ENCODE measurements around the gene TMEM225B.
"Not testable (repeated sequence)": the region's sequence is repeated elsewhere in the genome, so short reads cannot be mapped to it uniquely, and the experiment has no call there.

The TMEM225B gene

GRCh38 chr7:99562114-99562784 lies 35.8 kb upstream of the TMEM225B start:
- peaks cover 38 to 49% of the 10 kb centered on the region in 2 donors for H3K36me3 Mint-ChIP-seq
- H3K4me1 Mint-ChIP-seq, result peaks cover 28 to 42% of the 10 kb centered on the region in 2 donors
- DNase-seq, result no peak
- H3K4me3 Mint-ChIP-seq, result no peak overlapping the region
- no peaks in the 10 kb centered on the region for H3K9me3 Mint-ChIP-seq
- ATAC-seq (replicated peaks), result no peak
- H3K27ac Mint-ChIP-seq, result peak overlapping the region; percentile 71
- H3K27me3 Mint-ChIP-seq, result no peaks in the 10 kb centered on the region

- Mint-ChIP-seq H3K4me3 (no peak overlapping the region), H3K36me3 (peaks cover 38 to 48% of the 10 kb centered on the region in 2 donors), H3K4me1 (peaks cover 26 to 39% of the 10 kb centered on the region in 2 donors), H3K27ac (peak overlapping the region; percentile 0), H3K27me3 (no peaks in the 10 kb centered on the region), H3K9me3 (no peaks in the 10 kb centered on the region)
- ATAC-seq (replicated peaks), result no peak
- no peak for DNase-seq
Measured at GRCh38 chr7:99562832-99563231, 35.2 kb upstream of the TMEM225B start.

DNA sequence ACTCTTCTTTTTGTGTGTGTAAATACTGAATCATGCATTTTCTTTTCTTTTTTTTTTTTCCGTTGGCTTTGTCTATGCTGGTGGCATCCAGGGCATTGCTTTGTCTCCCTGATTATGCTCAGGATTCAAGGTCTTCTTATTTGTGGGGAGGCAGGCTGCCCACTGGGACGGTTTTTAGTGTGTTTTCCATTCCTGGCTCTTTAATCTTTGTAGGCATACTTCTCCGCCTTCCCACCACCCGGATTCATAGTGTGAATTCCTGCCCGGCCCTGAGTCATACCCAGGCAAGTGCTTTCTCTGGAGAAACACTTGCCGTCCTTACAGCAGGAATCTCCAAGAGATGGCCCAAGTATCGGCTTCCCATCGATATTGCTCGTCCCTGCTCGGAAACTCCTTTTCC lies 34.4 kb upstream of the TMEM225B start:
- DNase-seq, result no peak
- Mint-ChIP-seq H3K4me1 (peaks cover 26 to 41% of the 10 kb centered on the region in 2 donors), H3K4me3 (no peak overlapping the region), H3K36me3 (peaks cover 34 to 45% of the 10 kb centered on the region in 2 donors), H3K27me3 (no peaks in the 10 kb centered on the region), H3K27ac (peak overlapping the region; percentile 11), H3K9me3 (no peaks in the 10 kb centered on the region)
- no peak for ATAC-seq (replicated peaks)

GRCh38 chr7:99568770-99569169 lies 29.3 kb upstream of the TMEM225B start:
- not testable (repeated sequence) for H3K27me3 Mint-ChIP-seq; H3K4me3 Mint-ChIP-seq; H3K9me3 Mint-ChIP-seq; DNase-seq; ATAC-seq (replicated peaks); H3K27ac Mint-ChIP-seq
- Mint-ChIP-seq H3K4me1 (peaks cover 9 to 11% of the 10 kb centered on the region in 2 donors), H3K36me3 (peaks cover 32 to 48% of the 10 kb centered on the region in 2 donors)

GRCh38 chr7:99571768-99572167 lies 26.3 kb upstream of the TMEM225B start:
- H3K27ac Mint-ChIP-seq, result no peak overlapping the region
- no peak for DNase-seq
- H3K4me3 Mint-ChIP-seq, result no peak overlapping the region
- no peak for ATAC-seq (replicated peaks)
- no peaks in the 10 kb centered on the region for H3K9me3 Mint-ChIP-seq
- peaks cover 25 to 33% of the 10 kb centered on the region in 2 donors for H3K36me3 Mint-ChIP-seq
- H3K4me1 Mint-ChIP-seq, result peaks cover 2 to 4% of the 10 kb centered on the region in 2 donors
- H3K27me3 Mint-ChIP-seq, result no peaks in the 10 kb centered on the region

- Mint-ChIP-seq H3K36me3 (peaks cover 25 to 33% of the 10 kb centered on the region in 2 donors), H3K4me1 (peaks cover 4 to 11% of the 10 kb centered on the region in 2 donors), H3K9me3 (no peaks in the 10 kb centered on the region), H3K27ac (no peak overlapping the region), H3K27me3 (no peaks in the 10 kb centered on the region), H3K4me3 (no peak overlapping the region)
- ATAC-seq (replicated peaks) (no peak), DNase-seq (no peak)
Measured at GRCh38 chr7:99573257-99573656, 24.8 kb upstream of the TMEM225B start.

GRCh38 chr7:99576251-99576650 lies 21.8 kb upstream of the TMEM225B start:
- Mint-ChIP-seq H3K4me1 (peaks cover 15 to 32% of the 10 kb centered on the region in 2 donors), H3K27me3 (no peaks in the 10 kb centered on the region), H3K4me3 (no peak overlapping the region), H3K9me3 (no peaks in the 10 kb centered on the region), H3K27ac (no peak overlapping the region), H3K36me3 (peaks cover 20 to 24% of the 10 kb centered on the region in 2 donors)
- DNase-seq, result no peak
- ATAC-seq (replicated peaks), result no peak

DNA sequence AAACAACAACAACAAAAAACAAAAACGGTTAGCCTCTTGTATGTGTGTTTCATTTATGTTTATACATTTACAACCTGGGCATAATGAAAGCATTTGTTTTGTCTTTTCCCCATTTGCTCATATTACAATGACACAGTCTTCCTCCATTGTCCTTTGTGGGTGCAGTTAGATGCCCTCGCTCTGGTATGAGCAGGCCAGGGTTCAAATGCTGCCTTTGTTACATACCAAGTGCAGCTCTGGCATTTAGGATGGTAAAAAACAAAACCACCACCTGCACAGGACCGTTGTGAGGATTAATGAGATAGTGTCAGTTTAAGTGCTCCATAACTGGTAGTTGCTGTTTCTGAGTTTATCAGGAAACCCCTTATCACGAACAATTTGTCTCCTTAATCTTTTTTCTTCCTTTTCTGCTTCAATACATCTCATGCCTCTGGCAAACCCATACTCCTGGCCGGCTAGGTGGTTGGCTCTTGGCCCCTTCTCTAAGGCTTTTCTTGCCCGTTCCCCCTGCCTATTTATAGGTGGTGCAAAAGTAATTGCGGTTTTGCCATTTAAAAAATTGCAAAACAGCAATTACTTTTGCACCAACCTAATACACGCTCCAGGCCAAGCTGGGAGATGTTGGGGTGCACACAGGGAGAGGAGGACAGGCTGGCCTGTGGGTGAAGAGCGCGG lies 18.6 kb upstream of the TMEM225B start:
- no peak for DNase-seq

GRCh38 chr7:99579956-99580777 lies 17.9 kb upstream of the TMEM225B start:
- Mint-ChIP-seq H3K4me3 (peak overlapping the region; percentile 92), H3K9me3 (no peaks in the 10 kb centered on the region), H3K4me1 (peaks cover 15 to 33% of the 10 kb centered on the region in 2 donors), H3K36me3 (peaks cover 0 to 4% of the 10 kb centered on the region in 2 donors), H3K27me3 (peaks cover 0 to 6% of the 10 kb centered on the region in 2 donors), H3K27ac (peak overlapping the region; percentile 47)
- no peak for DNase-seq
- peak; percentile 64 to 70 for ATAC-seq (replicated peaks)

More for the DNA sequence above, 18.6 kb upstream of the TMEM225B start:
- Mint-ChIP-seq H3K4me3 (peak overlapping the region; percentile 92), H3K4me1 (peaks cover 15 to 33% of the 10 kb centered on the region in 2 donors), H3K27me3 (peaks cover 0 to 6% of the 10 kb centered on the region in 2 donors), H3K9me3 (no peaks in the 10 kb centered on the region), H3K36me3 (peaks cover 0 to 4% of the 10 kb centered on the region in 2 donors), H3K27ac (no peak overlapping the region)
- ATAC-seq (replicated peaks), result no peak

DNA sequence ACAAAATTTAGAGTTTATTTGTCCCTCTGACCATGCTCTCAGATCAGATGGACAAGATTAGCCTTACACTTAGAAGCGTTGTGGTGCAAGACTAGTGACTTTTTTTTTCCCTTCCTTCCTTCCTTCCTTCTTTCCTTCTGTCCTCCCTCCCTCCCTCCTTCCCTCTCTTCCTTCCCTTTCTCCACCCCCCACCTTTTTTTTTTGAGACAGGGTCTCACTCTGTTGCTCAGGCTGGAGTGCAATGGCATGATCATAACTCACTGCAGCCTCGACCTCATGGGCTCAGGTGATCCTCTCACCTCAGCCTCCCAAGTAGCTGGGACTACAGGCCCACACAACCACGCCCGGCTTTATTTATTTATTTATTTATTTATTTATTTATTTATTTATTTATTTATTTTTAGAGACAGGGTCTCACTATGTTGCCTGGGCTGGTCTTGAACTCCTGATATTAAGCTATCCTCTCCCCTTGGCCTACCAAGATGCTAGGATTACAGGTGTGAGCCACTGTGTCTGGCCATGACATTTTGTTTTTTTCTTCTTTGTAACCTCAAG lies 17.2 kb upstream of the TMEM225B start:
- peak overlapping the region; percentile 47 for H3K27ac Mint-ChIP-seq
- not testable (repeated sequence) for DNase-seq; ATAC-seq (replicated peaks); H3K27me3 Mint-ChIP-seq; H3K9me3 Mint-ChIP-seq; H3K36me3 Mint-ChIP-seq
- peaks cover 15 to 33% of the 10 kb centered on the region in 2 donors for H3K4me1 Mint-ChIP-seq
- H3K4me3 Mint-ChIP-seq, result peak overlapping the region; percentile 92

DNA sequence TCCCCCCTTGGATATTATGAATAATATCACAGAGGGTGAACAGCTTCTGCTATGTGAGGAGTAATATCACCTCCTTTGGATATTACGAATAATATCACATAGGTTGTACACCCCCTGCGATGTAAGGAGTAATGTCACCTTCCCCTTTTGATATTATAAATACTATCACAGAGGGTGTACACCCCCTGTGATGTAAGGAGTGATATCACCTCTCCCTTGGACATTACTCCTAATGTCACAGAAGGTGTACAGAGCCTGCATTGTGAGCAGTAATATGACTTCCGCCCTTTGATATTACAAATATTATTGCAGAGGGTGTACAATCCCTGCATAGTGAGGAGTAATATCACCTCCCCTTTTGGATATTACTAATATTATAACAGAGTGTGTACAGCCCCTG lies 9.2 kb upstream of the TMEM225B start:
- peaks cover 9 to 21% of the 10 kb centered on the region in 2 donors for H3K27me3 Mint-ChIP-seq
- ATAC-seq (replicated peaks), result peak in 1 of 2 donors; percentile 27
- H3K9me3 Mint-ChIP-seq, result no peaks in the 10 kb centered on the region
- no peaks in the 10 kb centered on the region for H3K36me3 Mint-ChIP-seq
- H3K4me3 Mint-ChIP-seq, result no peak overlapping the region
- H3K4me1 Mint-ChIP-seq, result no peaks in the 10 kb centered on the region
- no peak for DNase-seq
- no peak overlapping the region for H3K27ac Mint-ChIP-seq

- peak; percentile 25 to 31 for ATAC-seq (replicated peaks)
- no peak for DNase-seq
- H3K4me3 Mint-ChIP-seq, result no peak overlapping the region
- H3K9me3 Mint-ChIP-seq, result no peaks in the 10 kb centered on the region
- H3K36me3 Mint-ChIP-seq, result peaks cover 0 to 5% of the 10 kb centered on the region in 2 donors
- H3K27ac Mint-ChIP-seq, result no peak overlapping the region
- no peaks in the 10 kb centered on the region for H3K27me3 Mint-ChIP-seq
- no peaks in the 10 kb centered on the region for H3K4me1 Mint-ChIP-seq
Measured at GRCh38 chr7:99594948-99595745, 2.9 kb upstream of the TMEM225B start.

- H3K27ac Mint-ChIP-seq, result no peak overlapping the region
- no peak for ATAC-seq (replicated peaks)
Measured at GRCh38 chr7:99596408-99596955, 1.6 kb upstream of the TMEM225B start.

More at GRCh38 chr7:99596408-99596955, 1.6 kb upstream of the TMEM225B start:
- Mint-ChIP-seq H3K4me1 (no peaks in the 10 kb centered on the region), H3K36me3 (peaks cover 0 to 6% of the 10 kb centered on the region in 2 donors), H3K9me3 (no peaks in the 10 kb centered on the region), H3K4me3 (no peak overlapping the region), H3K27me3 (no peaks in the 10 kb centered on the region)
- DNase-seq, result no peak
